ENCODE data around the gene PRICKLE3. TPM values are rescaled to one million over a fixed set of nuclear protein-coding genes. Genes with fewer than 3 reads are reported as not detected.

PRICKLE3 gene
- total RNA-seq, 4 donors from 2014 or later = 6.2 to 15.9 (median 9.6) TPM

- 59% methylated on average over 11 of the region's 28 CpGs; no CpG with 5 or more reads in 1 of the 2 donors for WGBS, 2 donors (ENCODE audit: low coverage in 1 of 2)
- no peak for ATAC-seq
- Histone ChIP-seq H3K27me3 (peaks cover 10% of the 10 kb centered on the region), H3K9me3 (no peaks in the 10 kb centered on the region), H3K4me1 (no peaks in the 10 kb centered on the region), H3K27ac (no peak overlapping the region), H3K4me3 (no peak overlapping the region), H3K36me3 (no peaks in the 10 kb centered on the region)
- no peak for TF ChIP-seq EP300 (IDR thresholded peaks at IDR 0.05)
- TF ChIP-seq CTCF (IDR thresholded peaks at IDR 0.05) = no peak
- TF ChIP-seq POLR2AphosphoS5 (IDR thresholded peaks at IDR 0.05) = no peak
- TF ChIP-seq POLR2A (IDR thresholded peaks at IDR 0.05) = no peak
Measured at GRCh38 chrX:49209434-49210251, 23.5 kb upstream of the PRICKLE3 start.

DNA sequence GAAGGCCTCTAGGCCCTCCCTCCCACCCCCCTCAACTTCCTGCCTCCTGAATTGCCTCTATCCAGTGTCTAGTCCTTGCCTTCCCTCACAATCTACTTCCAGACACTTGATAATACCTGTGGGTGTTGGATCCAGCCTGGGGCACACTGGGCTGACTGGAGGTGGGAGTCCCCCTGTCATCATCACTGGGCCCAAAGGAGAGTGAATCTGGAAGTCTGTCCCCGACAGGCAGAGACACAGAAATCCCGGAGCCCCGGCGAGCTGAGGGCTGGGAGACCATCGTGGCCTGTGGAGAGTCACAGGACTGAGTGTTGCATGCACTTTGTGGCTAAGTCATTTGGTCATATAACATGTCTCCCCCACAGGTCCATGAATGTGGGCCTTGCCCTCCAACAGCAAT lies 22.2 kb upstream of the PRICKLE3 start:
- no CpG with 5 or more reads among the region's 5 CpGs for WGBS, 2 donors (ENCODE audit: low coverage in 1 of 2)
- ATAC-seq = no peak
- Histone ChIP-seq H3K9me3 (no peaks in the 10 kb centered on the region), H3K27me3 (peaks cover 10% of the 10 kb centered on the region), H3K27ac (no peak overlapping the region), H3K36me3 (no peaks in the 10 kb centered on the region), H3K4me1 (no peaks in the 10 kb centered on the region), H3K4me3 (no peak overlapping the region)
- TF ChIP-seq POLR2AphosphoS5 (IDR thresholded peaks at IDR 0.05) (no peak), EP300 (IDR thresholded peaks at IDR 0.05) (no peak), CTCF (IDR thresholded peaks at IDR 0.05) (no peak), POLR2A (IDR thresholded peaks at IDR 0.05) (no peak)

DNA sequence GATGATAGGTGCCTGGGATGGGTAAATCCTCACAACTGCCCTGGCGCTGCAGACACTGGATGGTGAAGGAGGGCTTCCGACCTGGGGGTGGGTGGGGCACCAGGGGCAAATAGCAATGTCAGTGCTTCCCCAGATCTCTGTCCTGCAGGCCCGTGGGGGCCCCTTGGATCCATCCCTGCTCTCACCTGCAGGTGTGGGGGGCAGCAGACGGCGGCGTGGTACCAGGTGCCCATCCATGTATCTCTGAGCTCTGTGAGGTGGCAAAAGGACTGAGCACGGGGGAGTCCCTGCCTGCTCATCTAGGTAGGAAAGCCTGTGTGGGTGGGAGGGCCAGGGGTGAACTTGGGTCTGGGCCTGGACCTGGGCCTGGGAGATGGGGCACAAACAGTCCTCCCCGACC lies 20.4 kb upstream of the PRICKLE3 start:
- no peak overlapping the region for H3K4me3 ChIP-seq
- no peaks in the 10 kb centered on the region for H3K9me3 ChIP-seq
- no peaks in the 10 kb centered on the region for H3K4me1 ChIP-seq
- no peaks in the 10 kb centered on the region for H3K36me3 ChIP-seq
- no peak overlapping the region for H3K27ac ChIP-seq
- no CpG with 5 or more reads among the region's 8 CpGs for WGBS, 2 donors (ENCODE audit: low coverage in 1 of 2)
- TF ChIP-seq POLR2AphosphoS5 (IDR thresholded peaks at IDR 0.05) = no peak
- TF ChIP-seq POLR2A (IDR thresholded peaks at IDR 0.05) = no peak
- TF ChIP-seq EP300 (IDR thresholded peaks at IDR 0.05) = no peak
- TF ChIP-seq CTCF (IDR thresholded peaks at IDR 0.05) = no peak
- peaks cover 10% of the 10 kb centered on the region for H3K27me3 ChIP-seq
- ATAC-seq = no peak

DNA sequence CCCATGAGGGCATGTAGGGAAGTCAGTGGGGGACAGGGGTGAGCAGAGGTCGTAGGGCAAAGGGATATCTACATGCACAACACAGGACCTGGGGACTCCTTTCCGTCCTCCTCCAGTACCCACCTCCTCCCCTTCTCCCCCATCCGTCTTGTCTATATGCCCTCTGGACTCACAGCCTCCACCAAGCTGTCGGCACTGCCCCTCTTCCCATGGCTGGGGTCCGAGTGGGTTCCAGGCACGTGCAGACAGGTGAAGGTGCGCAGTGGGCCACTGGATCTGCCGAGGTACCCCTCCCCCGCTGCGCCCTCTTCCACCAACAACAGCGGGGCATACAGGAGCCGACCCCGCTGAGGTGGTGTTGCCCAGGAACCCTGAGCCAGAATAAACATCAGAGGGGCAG lies 19.3 kb upstream of the PRICKLE3 start:
- no peaks in the 10 kb centered on the region for H3K9me3 ChIP-seq
- no peak for ATAC-seq
- H3K4me3 ChIP-seq = no peak overlapping the region
- peaks cover 10% of the 10 kb centered on the region for H3K27me3 ChIP-seq
- H3K27ac ChIP-seq = no peak overlapping the region
- 84% methylated on average over 4 of the region's 13 CpGs; no CpG with 5 or more reads in 1 of the 2 donors for WGBS, 2 donors (ENCODE audit: low coverage in 1 of 2)
- TF ChIP-seq EP300 (IDR thresholded peaks at IDR 0.05) (no peak), POLR2A (IDR thresholded peaks at IDR 0.05) (no peak), CTCF (IDR thresholded peaks at IDR 0.05) (no peak), POLR2AphosphoS5 (IDR thresholded peaks at IDR 0.05) (no peak)
- no peaks in the 10 kb centered on the region for H3K36me3 ChIP-seq
- peaks cover 0 to 2% (median 0%) of the 10 kb centered on the region in 3 donors for H3K4me1 ChIP-seq

DNA sequence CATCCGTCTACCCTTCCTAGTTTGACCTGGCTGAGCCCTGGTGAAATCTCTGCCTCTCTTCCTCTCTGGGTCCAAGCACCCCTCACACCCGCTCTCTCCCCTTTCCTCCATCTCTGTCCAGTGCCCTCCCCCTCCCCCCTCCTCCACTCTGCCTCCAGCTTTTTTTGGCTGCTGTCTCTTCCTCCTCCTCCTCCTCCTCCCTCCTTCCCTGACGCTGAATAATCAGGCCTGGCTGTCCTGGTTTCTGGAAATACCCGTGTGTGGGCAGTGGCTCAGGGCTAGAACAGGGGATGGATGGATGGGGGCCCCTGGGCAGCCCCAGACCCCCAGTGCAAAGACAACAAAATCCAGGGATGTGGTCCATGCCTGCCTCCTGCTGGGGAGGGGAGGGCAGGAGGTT lies 18.5 kb upstream of the PRICKLE3 start:
- WGBS, 2 donors (ENCODE audit: low coverage in 1 of 2) = 63 to 71% methylated on average over 1 to 2 of the region's 4 CpGs
- H3K9me3 ChIP-seq = no peaks in the 10 kb centered on the region
- peaks cover 6% of the 10 kb centered on the region for H3K27me3 ChIP-seq
- ATAC-seq = no peak
- no peak overlapping the region for H3K4me3 ChIP-seq
- H3K4me1 ChIP-seq = peaks cover 0 to 6% (median 0%) of the 10 kb centered on the region in 3 donors
- no peak overlapping the region for H3K27ac ChIP-seq
- no peak for TF ChIP-seq POLR2AphosphoS5 (IDR thresholded peaks at IDR 0.05)
- TF ChIP-seq CTCF (IDR thresholded peaks at IDR 0.05) = no peak
- no peak for TF ChIP-seq POLR2A (IDR thresholded peaks at IDR 0.05)
- TF ChIP-seq EP300 (IDR thresholded peaks at IDR 0.05) = no peak
- H3K36me3 ChIP-seq = no peaks in the 10 kb centered on the region

Data from gastroesophageal sphincter (tissue), 4 donors.